NT2/D1 (cell line): ENCODE measurements around the gene CCL28.

Source experiments
- SUZ12 ChIP-seq: IDR thresholded peaks from 2 replicates; pipeline ENCODE4 v1.6.1; 2011; ENCODE audit not compliant: insufficient read length, insufficient read depth; ENCODE audit errors: extremely low read depth
- YY1 ChIP-seq: IDR thresholded peaks from 2 replicates; pipeline ENCODE4 v1.6.1; 2011; ENCODE audit not compliant: insufficient read length, insufficient read depth
- ZNF274 ChIP-seq: IDR thresholded peaks from 2 replicates; pipeline ENCODE4 v1.6.1; 2011; ENCODE audit warnings: mild to moderate bottlenecking, low read depth, low read length

DNA sequence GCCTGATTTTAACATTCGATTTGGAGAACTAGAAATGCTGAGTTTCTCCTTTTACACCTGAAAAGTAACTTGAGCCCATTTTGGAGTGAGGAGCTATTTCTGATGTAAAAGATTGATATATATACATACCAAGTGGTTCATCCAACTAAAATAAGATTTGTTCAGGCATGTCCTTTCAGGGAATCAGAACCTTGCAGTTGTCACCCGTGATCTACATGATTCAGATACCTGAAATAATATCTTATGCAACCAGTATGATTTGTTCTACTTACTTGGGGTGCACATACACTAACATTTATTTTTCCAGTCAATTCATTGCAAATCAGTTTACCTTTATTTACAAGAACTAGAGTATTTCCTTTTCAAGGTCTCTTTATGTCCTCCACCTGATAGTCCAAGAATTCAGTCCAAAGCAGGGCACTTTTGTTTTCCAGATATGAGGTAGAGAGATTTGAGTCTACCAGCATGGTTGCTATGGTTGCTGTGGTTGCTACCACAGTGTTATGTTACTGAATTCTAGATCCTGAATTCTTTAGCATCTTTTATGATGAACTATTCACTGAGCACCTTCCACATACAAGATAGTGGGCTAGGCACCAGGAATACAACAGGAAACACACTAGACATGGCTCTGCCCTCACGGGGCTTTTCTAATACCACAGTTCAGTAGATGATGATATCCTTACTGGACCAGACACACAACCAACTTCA, 49.3 kb downstream of the CCL28 start:
- TF ChIP-seq ZNF274 (no peak), YY1 (no peak), SUZ12 (no peak)
